ENCODE data around the gene COMP. TPM values are rescaled to one million over a fixed set of nuclear protein-coding genes. Genes with fewer than 3 reads are reported as not detected.

The COMP gene
- total RNA-seq (2021) (0.13 to 0.18 TPM (median 0.16 TPM) in 3 replicates), Bru-seq, nascent RNA (not detected)
- long read RNA-seq, experiment 1: 0 reads
- long read RNA-seq, experiment 2: 0 reads
- long read RNA-seq, experiment 3: 0 reads

- TF ChIP-seq ZBTB21 (CRISPR knock-in tag; IDR thresholded peaks at IDR 0.05; ENCODE audit: borderline replicate concordance) (0 out of 2 replicates have a peak, but pooled peaks have one; percentile 30), KAT7 (CRISPR knock-in tag; IDR thresholded peaks at IDR 0.05; ENCODE audit: borderline replicate concordance) (no peak)
- DNase-seq (ENCODE audit: low spot score) (peak; percentile 34), ATAC-seq (no peak)
- H3K27me3 Mint-ChIP-seq (ENCODE audit: low read depth): peaks cover 100% of the 10 kb centered on the region
- ChIA-PET POLR2A (no interaction called here), CTCF (interaction anchor here (0.8 to 5.1 kb wide), 5 partner anchors 10 to 57 kb away, joined by 3 to 33 read pairs (median 6); no protein-coding TSS in a partner anchor)
- 0 out of 2 replicates have a peak, but pooled peaks cover 2% of the 10 kb centered on the region for H3K36me3 Mint-ChIP-seq
- no peaks in the 10 kb centered on the region for H3K9me3 Mint-ChIP-seq
- H3K4me3 Mint-ChIP-seq: peak within 1 kb of the TSS; percentile 81
- H3K4me1 Mint-ChIP-seq: peaks cover 19% of the 10 kb centered on the region
- H3K27ac Mint-ChIP-seq: no peak within 1 kb of the TSS
Observed at GRCh38 chr19:18790566-18791314, at the start of gene COMP. Gene COMP (minus strand): TSS chr19:18791305. CDS start chr19:18791269, 36 bp downstream.

- Mint-ChIP-seq H3K4me3 (no peak overlapping the region), H3K36me3 (peaks cover 15% of the 10 kb centered on the region), H3K27me3 (ENCODE audit: low read depth) (no peaks in the 10 kb centered on the region), H3K27ac (peak overlapping the region; percentile 79; the same call in 1 of the 2 replicates), H3K9me3 (no peaks in the 10 kb centered on the region), H3K4me1 (peaks cover 32% of the 10 kb centered on the region)
- no peak; the same call in 1 of the 2 replicates for ATAC-seq
- POLR2A ChIA-PET: interaction anchor here (0.5 kb wide), 1 partner anchor 289 kb away, joined by 3 read pairs; no protein-coding TSS in a partner anchor
- no peak for DNase-seq (ENCODE audit: low spot score)
- TF ChIP-seq IRF2 (CRISPR knock-in tag; IDR thresholded peaks at IDR 0.05; ENCODE audit: borderline replicate concordance, low read depth) (no peak), ZSCAN18 (CRISPR knock-in tag; IDR thresholded peaks at IDR 0.05) (no peak), HMGXB4 (CRISPR knock-in tag; IDR thresholded peaks at IDR 0.05) (no peak), FOXP4 (CRISPR knock-in tag; IDR thresholded peaks at IDR 0.05) (no peak), HMGA2 (CRISPR knock-in tag; IDR thresholded peaks at IDR 0.05) (no peak), CDX4 (CRISPR knock-in tag; IDR thresholded peaks at IDR 0.05; ENCODE audit: borderline replicate concordance) (no peak), GABPB1 (CRISPR knock-in tag; IDR thresholded peaks at IDR 0.05) (no peak), ZNF232 (CRISPR knock-in tag; IDR thresholded peaks at IDR 0.05) (no peak), MLX (CRISPR knock-in tag; IDR thresholded peaks at IDR 0.05) (no peak), ATF6 (CRISPR knock-in tag; IDR thresholded peaks at IDR 0.05) (no peak), NR3C1 (CRISPR knock-in tag; conservative IDR thresholded peaks at IDR 0.05; ENCODE audit: low read depth) (no peak), ERG (CRISPR knock-in tag; IDR thresholded peaks at IDR 0.05) (no peak), KAT7 (CRISPR knock-in tag; IDR thresholded peaks at IDR 0.05; ENCODE audit: borderline replicate concordance) (no peak), SOX15 (CRISPR knock-in tag; IDR thresholded peaks at IDR 0.05) (no peak)
- CTCF ChIA-PET: interaction anchor here (1.3 to 2.3 kb wide), 6 partner anchors 8 to 379 kb away, joined by 3 to 10 read pairs (median 6); partner anchors contain the start of gene UPF1
Observed at GRCh38 chr19:18840288-18841267, 49.5 kb upstream of the COMP start.

Data from WTC11 (cell line).